ENCODE measurements around the gene GAGE12E.
"Not testable (repeated sequence)": the region's sequence is repeated elsewhere in the genome, so short reads cannot be mapped to it uniquely, and the experiment has no call there.

DNA sequence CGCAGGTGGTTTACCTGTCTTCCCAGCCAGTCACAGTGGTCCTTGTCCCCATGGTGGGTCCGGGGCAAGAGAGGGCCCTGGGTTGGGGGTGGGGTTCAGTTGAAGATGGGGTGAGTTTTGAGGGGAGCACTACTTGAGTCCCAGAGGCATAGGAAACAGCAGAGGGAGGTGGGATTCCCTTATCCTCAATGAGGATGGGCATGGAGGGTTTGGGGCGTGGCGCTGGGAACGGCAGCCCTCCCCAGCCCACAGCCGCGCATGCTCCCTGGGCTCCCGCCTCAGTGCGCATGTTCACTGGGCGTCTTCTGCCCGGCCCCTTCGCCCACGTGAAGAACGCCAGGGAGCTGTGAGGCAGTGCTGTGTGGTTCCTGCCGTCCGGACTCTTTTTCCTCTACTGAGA, 47.6 kb downstream of the GAGE12E start, which contains the start of gene GAGE1:
- TF ChIP-seq, protein P1, sequence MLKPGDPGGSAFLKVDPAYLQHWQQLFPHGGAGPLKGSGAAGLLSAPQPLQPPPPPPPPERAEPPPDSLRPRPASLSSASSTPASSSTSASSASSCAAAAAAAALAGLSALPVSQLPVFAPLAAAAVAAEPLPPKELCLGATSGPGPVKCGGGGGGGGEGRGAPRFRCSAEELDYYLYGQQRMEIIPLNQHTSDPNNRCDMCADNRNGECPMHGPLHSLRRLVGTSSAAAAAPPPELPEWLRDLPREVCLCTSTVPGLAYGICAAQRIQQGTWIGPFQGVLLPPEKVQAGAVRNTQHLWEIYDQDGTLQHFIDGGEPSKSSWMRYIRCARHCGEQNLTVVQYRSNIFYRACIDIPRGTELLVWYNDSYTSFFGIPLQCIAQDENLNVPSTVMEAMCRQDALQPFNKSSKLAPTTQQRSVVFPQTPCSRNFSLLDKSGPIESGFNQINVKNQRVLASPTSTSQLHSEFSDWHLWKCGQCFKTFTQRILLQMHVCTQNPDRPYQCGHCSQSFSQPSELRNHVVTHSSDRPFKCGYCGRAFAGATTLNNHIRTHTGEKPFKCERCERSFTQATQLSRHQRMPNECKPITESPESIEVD (tag by site-specific recombination; IDR thresholded peaks at IDR 0.05), result not testable (repeated sequence)
- not testable (repeated sequence) for TF ChIP-seq ZXDB, KLF16 (tag by site-specific recombination; IDR thresholded peaks at IDR 0.05)
- TF ChIP-seq, protein P2, sequence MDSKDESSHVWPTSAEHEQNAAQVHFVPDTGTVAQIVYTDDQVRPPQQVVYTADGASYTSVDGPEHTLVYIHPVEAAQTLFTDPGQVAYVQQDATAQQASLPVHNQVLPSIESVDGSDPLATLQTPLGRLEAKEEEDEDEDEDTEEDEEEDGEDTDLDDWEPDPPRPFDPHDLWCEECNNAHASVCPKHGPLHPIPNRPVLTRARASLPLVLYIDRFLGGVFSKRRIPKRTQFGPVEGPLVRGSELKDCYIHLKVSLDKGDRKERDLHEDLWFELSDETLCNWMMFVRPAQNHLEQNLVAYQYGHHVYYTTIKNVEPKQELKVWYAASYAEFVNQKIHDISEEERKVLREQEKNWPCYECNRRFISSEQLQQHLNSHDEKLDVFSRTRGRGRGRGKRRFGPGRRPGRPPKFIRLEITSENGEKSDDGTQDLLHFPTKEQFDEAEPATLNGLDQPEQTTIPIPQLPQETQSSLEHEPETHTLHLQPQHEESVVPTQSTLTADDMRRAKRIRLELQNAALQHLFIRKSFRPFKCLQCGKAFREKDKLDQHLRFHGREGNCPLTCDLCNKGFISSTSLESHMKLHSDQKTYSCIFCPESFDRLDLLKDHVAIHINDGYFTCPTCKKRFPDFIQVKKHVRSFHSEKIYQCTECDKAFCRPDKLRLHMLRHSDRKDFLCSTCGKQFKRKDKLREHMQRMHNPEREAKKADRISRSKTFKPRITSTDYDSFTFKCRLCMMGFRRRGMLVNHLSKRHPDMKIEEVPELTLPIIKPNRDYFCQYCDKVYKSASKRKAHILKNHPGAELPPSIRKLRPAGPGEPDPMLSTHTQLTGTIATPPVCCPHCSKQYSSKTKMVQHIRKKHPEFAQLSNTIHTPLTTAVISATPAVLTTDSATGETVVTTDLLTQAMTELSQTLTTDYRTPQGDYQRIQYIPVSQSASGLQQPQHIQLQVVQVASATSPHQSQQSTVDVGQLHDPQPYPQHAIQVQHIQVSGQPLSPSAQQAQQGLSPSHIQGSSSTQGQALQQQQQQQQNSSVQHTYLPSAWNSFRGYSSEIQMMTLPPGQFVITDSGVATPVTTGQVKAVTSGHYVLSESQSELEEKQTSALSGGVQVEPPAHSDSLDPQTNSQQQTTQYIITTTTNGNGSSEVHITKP (tag by site-specific recombination; IDR thresholded peaks at IDR 0.05), result not testable (repeated sequence)
